ENCODE data around the gene UBP1. TPM values are rescaled to one million over a fixed set of nuclear protein-coding genes. Genes with fewer than 3 reads are reported as not detected.

Gene UBP1
- polyA plus RNA-seq, 1 experiment, result 104 TPM

DNA sequence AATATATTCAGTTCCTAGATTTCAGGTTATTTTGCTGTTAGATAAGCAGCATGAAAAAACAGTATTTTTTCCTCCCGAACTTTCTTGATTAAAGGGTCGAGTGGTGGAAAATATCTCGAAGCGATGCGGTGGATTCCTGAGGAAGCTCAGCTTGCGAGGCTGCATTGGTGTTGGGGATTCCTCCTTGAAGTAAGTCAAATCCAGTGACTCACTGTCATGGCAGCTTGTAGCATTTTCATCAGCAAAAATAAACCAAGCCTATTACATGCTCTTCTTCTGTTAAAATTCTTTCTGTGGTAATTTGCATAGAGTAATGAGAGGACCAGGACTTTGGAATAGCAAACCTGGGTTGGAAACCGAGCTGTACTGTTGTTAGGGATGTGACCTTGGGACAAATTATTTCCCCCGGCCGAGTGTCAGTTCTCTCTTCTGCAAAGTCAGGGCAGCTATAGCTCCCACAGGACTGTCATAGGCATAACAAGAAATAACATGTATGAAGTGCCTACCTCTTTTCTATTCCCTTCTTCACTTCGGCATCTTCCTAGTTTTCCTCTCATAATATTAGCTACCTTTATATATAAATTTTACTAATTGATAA, 75.6 kb downstream of the UBP1 start:
- TF ChIP-seq, protein P1, sequence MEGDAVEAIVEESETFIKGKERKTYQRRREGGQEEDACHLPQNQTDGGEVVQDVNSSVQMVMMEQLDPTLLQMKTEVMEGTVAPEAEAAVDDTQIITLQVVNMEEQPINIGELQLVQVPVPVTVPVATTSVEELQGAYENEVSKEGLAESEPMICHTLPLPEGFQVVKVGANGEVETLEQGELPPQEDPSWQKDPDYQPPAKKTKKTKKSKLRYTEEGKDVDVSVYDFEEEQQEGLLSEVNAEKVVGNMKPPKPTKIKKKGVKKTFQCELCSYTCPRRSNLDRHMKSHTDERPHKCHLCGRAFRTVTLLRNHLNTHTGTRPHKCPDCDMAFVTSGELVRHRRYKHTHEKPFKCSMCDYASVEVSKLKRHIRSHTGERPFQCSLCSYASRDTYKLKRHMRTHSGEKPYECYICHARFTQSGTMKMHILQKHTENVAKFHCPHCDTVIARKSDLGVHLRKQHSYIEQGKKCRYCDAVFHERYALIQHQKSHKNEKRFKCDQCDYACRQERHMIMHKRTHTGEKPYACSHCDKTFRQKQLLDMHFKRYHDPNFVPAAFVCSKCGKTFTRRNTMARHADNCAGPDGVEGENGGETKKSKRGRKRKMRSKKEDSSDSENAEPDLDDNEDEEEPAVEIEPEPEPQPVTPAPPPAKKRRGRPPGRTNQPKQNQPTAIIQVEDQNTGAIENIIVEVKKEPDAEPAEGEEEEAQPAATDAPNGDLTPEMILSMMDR (IDR thresholded peaks at IDR 0.05; ENCODE audit: low read depth, low read length), result no peak
- no peak overlapping the region for H3K27ac ChIP-seq (ENCODE audit: low read depth, low read length)
- H3K27me3 ChIP-seq (ENCODE audit: control insufficient read depth, insufficient read depth, low read length), result no peaks in the 10 kb centered on the region
- no peak overlapping the region for H3K4me3 ChIP-seq (ENCODE audit: low read depth, low read length)
- H3K9me3 ChIP-seq (ENCODE audit: control insufficient read depth, insufficient read depth, low read length), result no peaks in the 10 kb centered on the region
- ChIA-PET CTCF (interaction anchor here (0.5 to 3.7 kb wide), 7 partner anchors 8 to 235 kb away, joined by 3 to 39 read pairs (median 6); no protein-coding TSS in a partner anchor), POLR2A (interaction anchor here (0.5 to 1.3 kb wide), 2 partner anchors 8 to 252 kb away, joined by 3 to 5 read pairs; no protein-coding TSS in a partner anchor)
- no peak for DNase-seq (ENCODE audit: low read depth, low spot score)

- H3K9me3 ChIP-seq (ENCODE audit: control insufficient read depth, insufficient read depth, low read length), result no peaks in the 10 kb centered on the region
- H3K27me3 ChIP-seq (ENCODE audit: control insufficient read depth, insufficient read depth, low read length), result no peaks in the 10 kb centered on the region
- no peak for DNase-seq (ENCODE audit: low read depth, low spot score)
- TF ChIP-seq, protein P1 (IDR thresholded peaks at IDR 0.05; ENCODE audit: low read depth, low read length), result no peak
- H3K4me3 ChIP-seq (ENCODE audit: low read depth, low read length), result no peak overlapping the region
- ChIA-PET CTCF (interaction anchor here (1.5 to 3.7 kb wide), 4 partner anchors 9 to 234 kb away, joined by 3 to 39 read pairs (median 13); no protein-coding TSS in a partner anchor), POLR2A (interaction anchor here (1.3 kb wide), 1 partner anchor 9 kb away, joined by 3 read pairs; no protein-coding TSS in a partner anchor)
- H3K27ac ChIP-seq (ENCODE audit: low read depth, low read length), result no peak overlapping the region
Measured at GRCh38 chr3:33364060-33364459, 76.1 kb downstream of the UBP1 start.

- H3K4me3 ChIP-seq (ENCODE audit: low read depth, low read length), result no peak overlapping the region
- DNase-seq (ENCODE audit: low read depth, low spot score), result no peak
- H3K27ac ChIP-seq (ENCODE audit: low read depth, low read length), result no peak overlapping the region
- TF ChIP-seq, protein P1 (IDR thresholded peaks at IDR 0.05; ENCODE audit: low read depth, low read length), result no peak
- CTCF ChIA-PET, result interaction anchor here (1.8 to 3.7 kb wide), 3 partner anchors 10 to 232 kb away, joined by 7 to 39 read pairs (median 19); no protein-coding TSS in a partner anchor
- H3K9me3 ChIP-seq (ENCODE audit: control insufficient read depth, insufficient read depth, low read length), result no peaks in the 10 kb centered on the region
- no peaks in the 10 kb centered on the region for H3K27me3 ChIP-seq (ENCODE audit: control insufficient read depth, insufficient read depth, low read length)
- POLR2A ChIA-PET, result no interaction called here
Measured at GRCh38 chr3:33363113-33363800, 76.9 kb downstream of the UBP1 start.

DNA sequence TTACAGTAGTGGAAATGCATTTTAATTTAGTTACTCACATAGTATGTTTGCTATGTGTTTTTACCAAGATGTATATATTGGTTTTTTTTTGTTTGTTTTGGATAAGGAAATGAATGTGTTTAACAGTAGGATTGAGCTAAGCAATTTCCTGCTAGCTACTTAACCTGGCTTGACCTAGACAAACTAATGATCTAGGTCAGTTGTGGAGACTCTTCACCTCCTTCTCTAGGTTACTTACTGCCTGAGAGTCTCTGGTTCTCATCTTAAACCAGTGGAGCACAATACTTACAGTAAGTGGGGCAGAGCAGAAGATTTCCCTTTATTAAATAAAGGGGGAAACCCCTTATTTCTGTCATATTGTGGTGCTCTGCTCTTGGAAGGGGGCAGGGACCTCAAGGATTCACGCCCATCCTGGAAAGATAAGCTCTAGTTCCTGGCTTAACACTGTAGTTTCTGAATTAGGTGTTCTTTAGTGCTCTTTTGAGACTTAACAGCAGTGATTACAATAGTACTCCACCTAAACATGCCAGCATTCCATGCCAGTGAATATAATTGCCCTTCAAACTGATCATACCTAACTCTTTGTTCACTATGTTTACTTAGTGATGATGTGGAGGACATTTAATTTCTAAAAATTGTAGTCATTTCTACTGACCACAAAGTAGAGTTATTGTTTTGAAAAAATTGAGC, 79.9 kb downstream of the UBP1 start:
- no peaks in the 10 kb centered on the region for H3K27me3 ChIP-seq (ENCODE audit: control insufficient read depth, insufficient read depth, low read length)
- TF ChIP-seq, protein P1 (IDR thresholded peaks at IDR 0.05; ENCODE audit: low read depth, low read length), result no peak
- no peaks in the 10 kb centered on the region for H3K9me3 ChIP-seq (ENCODE audit: control insufficient read depth, insufficient read depth, low read length)
- no peak for DNase-seq (ENCODE audit: low read depth, low spot score)
- no peak overlapping the region for H3K4me3 ChIP-seq (ENCODE audit: low read depth, low read length)
- ChIA-PET CTCF (interaction anchor here (1.6 to 4.5 kb wide), 2 partner anchors 12 to 229 kb away, joined by 6 to 40 read pairs; no protein-coding TSS in a partner anchor), POLR2A (no interaction called here)
- H3K27ac ChIP-seq (ENCODE audit: low read depth, low read length), result peak overlapping the region; percentile 21
